Measurements from ENCODE around the gene MAP3K10.

DNA sequence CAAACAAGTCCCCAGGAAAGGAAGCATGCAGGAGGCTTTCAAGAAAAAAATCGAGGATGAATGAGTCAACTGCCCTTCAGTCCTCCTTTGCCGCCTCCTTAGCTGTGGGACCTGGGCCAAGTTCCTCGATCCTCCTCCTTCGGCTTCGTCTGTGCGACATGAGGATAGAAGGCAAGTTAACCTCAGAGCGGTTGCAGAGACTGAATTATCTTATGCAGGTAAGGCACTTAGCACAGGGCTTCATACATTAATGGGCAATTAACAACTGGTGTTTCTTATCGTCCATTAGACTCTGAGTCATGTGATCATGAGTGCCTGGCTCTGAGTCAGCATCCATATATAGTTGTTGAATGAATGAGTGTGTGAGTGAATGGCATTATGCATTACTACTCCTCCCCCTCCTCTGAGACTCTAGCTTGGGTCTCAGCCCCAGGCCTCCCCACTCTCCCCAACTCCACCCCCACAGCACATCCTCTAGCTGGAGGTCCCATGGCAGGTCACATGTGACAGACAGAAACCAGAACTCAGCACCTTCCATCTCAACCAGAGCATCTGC, 28.6 kb downstream of the MAP3K10 start:
- TF ChIP-seq, protein P1, sequence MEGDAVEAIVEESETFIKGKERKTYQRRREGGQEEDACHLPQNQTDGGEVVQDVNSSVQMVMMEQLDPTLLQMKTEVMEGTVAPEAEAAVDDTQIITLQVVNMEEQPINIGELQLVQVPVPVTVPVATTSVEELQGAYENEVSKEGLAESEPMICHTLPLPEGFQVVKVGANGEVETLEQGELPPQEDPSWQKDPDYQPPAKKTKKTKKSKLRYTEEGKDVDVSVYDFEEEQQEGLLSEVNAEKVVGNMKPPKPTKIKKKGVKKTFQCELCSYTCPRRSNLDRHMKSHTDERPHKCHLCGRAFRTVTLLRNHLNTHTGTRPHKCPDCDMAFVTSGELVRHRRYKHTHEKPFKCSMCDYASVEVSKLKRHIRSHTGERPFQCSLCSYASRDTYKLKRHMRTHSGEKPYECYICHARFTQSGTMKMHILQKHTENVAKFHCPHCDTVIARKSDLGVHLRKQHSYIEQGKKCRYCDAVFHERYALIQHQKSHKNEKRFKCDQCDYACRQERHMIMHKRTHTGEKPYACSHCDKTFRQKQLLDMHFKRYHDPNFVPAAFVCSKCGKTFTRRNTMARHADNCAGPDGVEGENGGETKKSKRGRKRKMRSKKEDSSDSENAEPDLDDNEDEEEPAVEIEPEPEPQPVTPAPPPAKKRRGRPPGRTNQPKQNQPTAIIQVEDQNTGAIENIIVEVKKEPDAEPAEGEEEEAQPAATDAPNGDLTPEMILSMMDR (IDR thresholded peaks at IDR 0.05) = no peak
- TF ChIP-seq EZH2 (IDR thresholded peaks at IDR 0.05) (no peak), EZH2phosphoT487 (IDR thresholded peaks at IDR 0.05) (no peak)
